ENCODE data around the gene STK32C. TPM values are rescaled to one million over a fixed set of nuclear protein-coding genes. Genes with fewer than 3 reads are reported as not detected.
"Not testable (repeated sequence)": the region's sequence is repeated elsewhere in the genome, so short reads cannot be mapped to it uniquely, and the experiment has no call there.

The STK32C gene
- total RNA-seq, 1 donor from 2014 or later: 3.4 TPM

GRCh38 chr10:132337854-132338253 lies 30.1 kb upstream of the STK32C start:
- not testable (repeated sequence) for DNase-seq

- DNase-seq: no peak
Measured at GRCh38 chr10:132336919-132337407, 29.2 kb upstream of the STK32C start.

- no peak for DNase-seq
Measured at GRCh38 chr10:132336064-132336746, 28.5 kb upstream of the STK32C start.

- no peak for DNase-seq
Measured at GRCh38 chr10:132335189-132336063, 27.7 kb upstream of the STK32C start.

GRCh38 chr10:132334631-132335188 lies 27.0 kb upstream of the STK32C start:
- no peak for DNase-seq

GRCh38 chr10:132333386-132333785 lies 25.6 kb upstream of the STK32C start:
- DNase-seq: no peak

- DNase-seq: no peak
Measured at GRCh38 chr10:132332433-132332754, 24.6 kb upstream of the STK32C start.

GRCh38 chr10:132331601-132332432 lies 24.1 kb upstream of the STK32C start, which contains the start of gene LRRC27:
LRRC27 (plus strand) TSS chr10:132332193; CDS start chr10:132333525, 1,332 bp downstream.
- DNase-seq: peak; percentile 98

GRCh38 chr10:132330486-132330833 lies 22.7 kb upstream of the STK32C start:
- DNase-seq: no peak

- no peak for DNase-seq
Measured at GRCh38 chr10:132329565-132330485, 22.1 kb upstream of the STK32C start.

GRCh38 chr10:132328738-132329137 lies 21.0 kb upstream of the STK32C start:
- DNase-seq: no peak

- no peak for DNase-seq
Measured at GRCh38 chr10:132328106-132328505, 20.4 kb upstream of the STK32C start.

GRCh38 chr10:132326925-132327324 lies 19.2 kb upstream of the STK32C start:
- DNase-seq: no peak

GRCh38 chr10:132326344-132326889 lies 18.7 kb upstream of the STK32C start:
- no peak for DNase-seq

GRCh38 chr10:132324186-132324585 lies 16.4 kb upstream of the STK32C start:
- DNase-seq: no peak

- DNase-seq: no peak
Measured at GRCh38 chr10:132322586-132323048, 14.9 kb upstream of the STK32C start.

- DNase-seq: no peak
Measured at GRCh38 chr10:132321726-132322125, 14.0 kb upstream of the STK32C start.

GRCh38 chr10:132320654-132321469 lies 13.1 kb upstream of the STK32C start:
- no peak for DNase-seq

GRCh38 chr10:132319853-132320653 lies 12.3 kb upstream of the STK32C start:
- no peak for DNase-seq

Data from skin of body (tissue), 2 donors.